ENCODE data around the gene ME1.

DNA sequence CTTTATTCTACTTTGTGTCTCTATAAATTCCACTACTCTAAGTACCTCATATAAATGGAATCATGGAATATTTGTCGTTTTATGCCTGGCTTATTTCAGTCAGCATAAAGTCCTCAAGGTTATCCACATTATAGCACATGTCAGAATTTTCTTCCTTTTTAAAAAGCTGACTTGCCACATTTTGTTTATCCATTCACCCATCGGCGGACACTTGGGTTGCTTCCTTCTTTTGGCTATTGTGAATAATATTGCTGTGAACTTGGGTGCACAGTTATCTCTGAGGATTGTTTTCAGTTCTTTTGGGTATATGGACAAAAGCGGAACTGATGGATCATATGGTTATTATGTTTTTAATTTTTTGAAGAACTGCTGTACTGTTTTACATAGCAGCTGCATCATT is 39.1 kb upstream of the ME1 start:
- TF ChIP-seq, protein P1, sequence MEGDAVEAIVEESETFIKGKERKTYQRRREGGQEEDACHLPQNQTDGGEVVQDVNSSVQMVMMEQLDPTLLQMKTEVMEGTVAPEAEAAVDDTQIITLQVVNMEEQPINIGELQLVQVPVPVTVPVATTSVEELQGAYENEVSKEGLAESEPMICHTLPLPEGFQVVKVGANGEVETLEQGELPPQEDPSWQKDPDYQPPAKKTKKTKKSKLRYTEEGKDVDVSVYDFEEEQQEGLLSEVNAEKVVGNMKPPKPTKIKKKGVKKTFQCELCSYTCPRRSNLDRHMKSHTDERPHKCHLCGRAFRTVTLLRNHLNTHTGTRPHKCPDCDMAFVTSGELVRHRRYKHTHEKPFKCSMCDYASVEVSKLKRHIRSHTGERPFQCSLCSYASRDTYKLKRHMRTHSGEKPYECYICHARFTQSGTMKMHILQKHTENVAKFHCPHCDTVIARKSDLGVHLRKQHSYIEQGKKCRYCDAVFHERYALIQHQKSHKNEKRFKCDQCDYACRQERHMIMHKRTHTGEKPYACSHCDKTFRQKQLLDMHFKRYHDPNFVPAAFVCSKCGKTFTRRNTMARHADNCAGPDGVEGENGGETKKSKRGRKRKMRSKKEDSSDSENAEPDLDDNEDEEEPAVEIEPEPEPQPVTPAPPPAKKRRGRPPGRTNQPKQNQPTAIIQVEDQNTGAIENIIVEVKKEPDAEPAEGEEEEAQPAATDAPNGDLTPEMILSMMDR (tag by site-specific recombination; IDR thresholded peaks at IDR 0.05) = no peak
- TF ChIP-seq, protein P2, sequence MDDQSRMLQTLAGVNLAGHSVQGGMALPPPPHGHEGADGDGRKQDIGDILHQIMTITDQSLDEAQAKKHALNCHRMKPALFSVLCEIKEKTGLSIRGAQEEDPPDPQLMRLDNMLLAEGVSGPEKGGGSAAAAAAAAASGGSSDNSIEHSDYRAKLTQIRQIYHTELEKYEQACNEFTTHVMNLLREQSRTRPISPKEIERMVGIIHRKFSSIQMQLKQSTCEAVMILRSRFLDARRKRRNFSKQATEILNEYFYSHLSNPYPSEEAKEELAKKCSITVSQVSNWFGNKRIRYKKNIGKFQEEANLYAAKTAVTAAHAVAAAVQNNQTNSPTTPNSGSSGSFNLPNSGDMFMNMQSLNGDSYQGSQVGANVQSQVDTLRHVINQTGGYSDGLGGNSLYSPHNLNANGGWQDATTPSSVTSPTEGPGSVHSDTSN (CRISPR knock-in tag; IDR thresholded peaks at IDR 0.05) = no peak
- no peak for TF ChIP-seq ZNF175 (tag by site-specific recombination; IDR thresholded peaks at IDR 0.05)
- no peak for TF ChIP-seq ZNF768 (tag by site-specific recombination; IDR thresholded peaks at IDR 0.05)
- no peak for TF ChIP-seq ZNF776 (tag by site-specific recombination; IDR thresholded peaks at IDR 0.05; ENCODE audit: borderline replicate concordance)
- no peak for TF ChIP-seq TCF7L2 (IDR thresholded peaks at IDR 0.05; ENCODE audit: borderline replicate concordance, low read depth, low read length)
